Sigmoid colon (tissue), 7 donors: Measurements from ENCODE around the gene ASPRV1. TPM values are rescaled to one million over a fixed set of nuclear protein-coding genes. Genes with fewer than 3 reads are reported as not detected.

Source experiments
- DNase-seq: peaks from one replicate; pipeline ENCODE4 v3.0.0-alpha.2; 2019
- H3K27ac ChIP-seq, 4 donors: fragments of 200-600 bp; sonication (generic); one replicate each; pipeline ENCODE4 v1.5.1; 2016 to 2019; ENCODE audit warnings: mild to moderate bottlenecking in 1 of 4
- H3K27me3 ChIP-seq, 3 donors: fragments of 200-600 bp; sonication (generic); one replicate each; pipeline ENCODE4 v1.5.1; 2019; ENCODE audit warnings: mild to moderate bottlenecking in 1 of 3
- H3K36me3 ChIP-seq, 4 donors: fragments of 200-600 bp; sonication (generic); one replicate each; pipeline ENCODE4 v1.5.1; 2016 to 2019
- H3K4me1 ChIP-seq, 4 donors: fragments of 200-600 bp; sonication (generic); one replicate each; pipeline ENCODE4 v1.5.1; 2017 to 2019
- H3K4me3 ChIP-seq, 4 donors: fragments of 200-600 bp; sonication (generic); one replicate each; pipeline ENCODE4 v1.5.1; 2017 to 2019; ENCODE audit warnings: mild to moderate bottlenecking in 2 of 4, moderate library complexity in 1 of 4
- H3K9me3 ChIP-seq, 4 donors: fragments of 200-600 bp in 3 of 4; sonication (generic) in 3 of 4; one replicate each; pipeline versions ENCODE4 v1.5.1 to v1.6.1; 2013 to 2019
- EP300 ChIP-seq, 4 donors: sonication (generic); formaldehyde crosslinking; IDR thresholded peaks; one replicate each; pipeline ENCODE4 v1.6.1; 2017; ENCODE audit warnings: antibody characterized with exemption in 4 of 4
- POLR2A ChIP-seq, 2 donors: fragments of 450-650 bp; IDR thresholded peaks; one replicate each; pipeline ENCODE4 v1.6.1; 2016; ENCODE audit warnings: antibody characterized with exemption in 2 of 2, mild to moderate bottlenecking in 2 of 2, moderate library complexity in 2 of 2
- POLR2AphosphoS5 ChIP-seq, 4 donors: sonication (generic); formaldehyde crosslinking; IDR thresholded peaks; one replicate each; pipeline ENCODE4 v1.6.1; 2017; ENCODE audit warnings: antibody characterized with exemption in 4 of 4
- WGBS, 2 donors: extraction: QIAGEN DNeasy Blood & Tissue Kit; methylation state at CpG; one replicate each; pipeline ENCODE4 v1.1.7; 2013; 5-methylcytosine and 5-hydroxymethylcytosine counted together
- intact Hi-C: fragments of 100-400 bp; cut with DNase I; formaldehyde crosslinking; loops from one replicate; pipeline ENCODE4 v1.15.1; 2023
- polyA plus RNA-seq, 3 donors: library from polyadenylated mRNA; stranded (reverse); fragments of 200-250 nt; gene quantifications; one replicate each; pipeline ENCODE4 v1.2.3, GENCODE V29; 2013
- total RNA-seq, 4 donors: library from RNA; depleted of rRNA; stranded (reverse); fragments of >200 nt; gene quantifications; one replicate each; pipeline ENCODE4 v1.1.0, GENCODE V29; 2016
- TF ChIP-seq, protein P1 (sequence below), 4 experiments: fragments of 450-650 bp in 3 of 4; fragments of 200-600 bp in 1 of 4; IDR thresholded peaks; one replicate each; pipeline ENCODE4 v1.5.1; 2016 to 2019; ENCODE audit warnings: antibody characterized with exemption in 4 of 4, mild to moderate bottlenecking in 3 of 4, moderate library complexity in 2 of 4
- donor health status: healthy with polysubstance abuse.
- donor health status: Bipolar disorder and iron deficiency.
- donor health status: healthy.

ASPRV1 gene
- total and polyA plus RNA-seq, 7 donors, result 1.1 to 1.4 (median 1.2) TPM

- Histone ChIP-seq H3K27me3 (peaks cover 0 to 17% (median 5%) of the 10 kb centered on the region in 3 donors), H3K4me1 (peaks cover 0 to 5% (median 2%) of the 10 kb centered on the region in 4 donors), H3K36me3 (no peaks in the 10 kb centered on the region), H3K27ac (no peak overlapping the region), H3K4me3 (peak overlapping the region in 1 of 4 donors; percentile 17), H3K9me3 (no peaks in the 10 kb centered on the region)
- TF ChIP-seq EP300 (IDR thresholded peaks at IDR 0.05) (no peak), POLR2A (IDR thresholded peaks at IDR 0.05) (no peak), POLR2AphosphoS5 (IDR thresholded peaks at IDR 0.05) (no peak)
- TF ChIP-seq, protein P1, sequence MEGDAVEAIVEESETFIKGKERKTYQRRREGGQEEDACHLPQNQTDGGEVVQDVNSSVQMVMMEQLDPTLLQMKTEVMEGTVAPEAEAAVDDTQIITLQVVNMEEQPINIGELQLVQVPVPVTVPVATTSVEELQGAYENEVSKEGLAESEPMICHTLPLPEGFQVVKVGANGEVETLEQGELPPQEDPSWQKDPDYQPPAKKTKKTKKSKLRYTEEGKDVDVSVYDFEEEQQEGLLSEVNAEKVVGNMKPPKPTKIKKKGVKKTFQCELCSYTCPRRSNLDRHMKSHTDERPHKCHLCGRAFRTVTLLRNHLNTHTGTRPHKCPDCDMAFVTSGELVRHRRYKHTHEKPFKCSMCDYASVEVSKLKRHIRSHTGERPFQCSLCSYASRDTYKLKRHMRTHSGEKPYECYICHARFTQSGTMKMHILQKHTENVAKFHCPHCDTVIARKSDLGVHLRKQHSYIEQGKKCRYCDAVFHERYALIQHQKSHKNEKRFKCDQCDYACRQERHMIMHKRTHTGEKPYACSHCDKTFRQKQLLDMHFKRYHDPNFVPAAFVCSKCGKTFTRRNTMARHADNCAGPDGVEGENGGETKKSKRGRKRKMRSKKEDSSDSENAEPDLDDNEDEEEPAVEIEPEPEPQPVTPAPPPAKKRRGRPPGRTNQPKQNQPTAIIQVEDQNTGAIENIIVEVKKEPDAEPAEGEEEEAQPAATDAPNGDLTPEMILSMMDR (IDR thresholded peaks at IDR 0.05), result no peak
- DNase-seq, result no peak
- intact Hi-C loops, result no loop called here
- 59 to 73% methylated on average over 21 of the region's 21 CpGs for WGBS, 2 donors
Measured at GRCh38 chr2:69948963-69949645, 12.3 kb downstream of the ASPRV1 start.

GRCh38 chr2:69948032-69948962 lies 13.1 kb downstream of the ASPRV1 start:
- intact Hi-C loops, result no loop called here
- peaks cover 0 to 5% (median 2%) of the 10 kb centered on the region in 4 donors for H3K4me1 ChIP-seq
- H3K27me3 ChIP-seq, result peaks cover 0 to 17% (median 5%) of the 10 kb centered on the region in 3 donors
- H3K27ac ChIP-seq, result no peak overlapping the region
- DNase-seq, result no peak
- no peaks in the 10 kb centered on the region for H3K9me3 ChIP-seq
- TF ChIP-seq EP300 (IDR thresholded peaks at IDR 0.05) (no peak), POLR2A (IDR thresholded peaks at IDR 0.05) (no peak), POLR2AphosphoS5 (IDR thresholded peaks at IDR 0.05) (no peak)
- TF ChIP-seq, protein P1 (IDR thresholded peaks at IDR 0.05), result no peak
- peaks cover 0 to 5% (median 0%) of the 10 kb centered on the region in 4 donors for H3K36me3 ChIP-seq
- peak overlapping the region in 1 of 4 donors; percentile 17 for H3K4me3 ChIP-seq
- 59 to 62% methylated on average over 35 of the region's 35 CpGs for WGBS, 2 donors

DNA sequence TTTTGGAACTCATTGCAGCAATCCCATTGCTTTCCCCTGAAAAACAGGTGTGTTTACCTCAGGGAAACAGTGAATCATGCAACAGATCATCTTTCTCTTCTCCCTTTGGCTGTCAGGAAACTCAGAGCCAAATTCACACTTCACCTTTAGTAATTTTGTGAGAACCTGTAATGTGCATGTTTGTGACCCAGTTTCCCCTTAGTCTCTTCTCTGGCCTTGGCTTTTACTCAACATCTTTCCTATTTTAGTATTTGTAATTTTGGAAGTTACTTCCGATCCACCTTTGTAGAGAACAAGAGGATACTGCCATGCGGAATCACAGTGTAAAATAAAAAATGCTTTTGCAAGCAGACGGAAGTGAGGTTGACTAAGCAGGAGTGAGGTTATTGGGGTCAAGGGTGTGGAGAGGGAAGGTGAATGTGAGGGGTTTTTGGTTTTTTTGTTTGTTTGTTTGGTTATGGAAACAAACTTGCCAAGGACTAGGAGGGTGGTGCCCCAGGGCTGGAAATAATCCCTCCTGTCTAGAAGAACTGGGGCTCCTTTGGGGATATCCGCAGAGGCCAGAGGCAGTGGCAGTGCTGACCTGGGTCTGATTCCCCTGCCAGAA lies 14.0 kb downstream of the ASPRV1 start:
- WGBS, 2 donors, result 94% methylated on average over 4 of the region's 4 CpGs
- no peaks in the 10 kb centered on the region for H3K9me3 ChIP-seq
- H3K36me3 ChIP-seq, result peaks cover 0 to 13% (median 0%) of the 10 kb centered on the region in 4 donors
- H3K4me3 ChIP-seq, result no peak overlapping the region
- H3K27ac ChIP-seq, result no peak overlapping the region
- TF ChIP-seq, protein P1 (IDR thresholded peaks at IDR 0.05), result no peak
- TF ChIP-seq EP300 (IDR thresholded peaks at IDR 0.05) (no peak), POLR2A (IDR thresholded peaks at IDR 0.05) (no peak), POLR2AphosphoS5 (IDR thresholded peaks at IDR 0.05) (no peak)
- peaks cover 0 to 5% (median 2%) of the 10 kb centered on the region in 4 donors for H3K4me1 ChIP-seq
- DNase-seq, result no peak
- intact Hi-C loops, result no loop called here
- peaks cover 0 to 17% (median 5%) of the 10 kb centered on the region in 3 donors for H3K27me3 ChIP-seq

GRCh38 chr2:69946351-69947324 lies 14.8 kb downstream of the ASPRV1 start:
- H3K27ac ChIP-seq, result no peak overlapping the region
- no peak overlapping the region for H3K4me3 ChIP-seq
- TF ChIP-seq POLR2AphosphoS5 (IDR thresholded peaks at IDR 0.05) (no peak), POLR2A (IDR thresholded peaks at IDR 0.05) (no peak), EP300 (IDR thresholded peaks at IDR 0.05) (no peak)
- TF ChIP-seq, protein P1 (IDR thresholded peaks at IDR 0.05), result no peak
- DNase-seq, result no peak
- H3K4me1 ChIP-seq, result peaks cover 0 to 5% (median 2%) of the 10 kb centered on the region in 4 donors
- peaks cover 0 to 17% (median 5%) of the 10 kb centered on the region in 3 donors for H3K27me3 ChIP-seq
- intact Hi-C loops, result no loop called here
- WGBS, 2 donors, result 55 to 69% methylated on average over 13 of the region's 13 CpGs
- no peaks in the 10 kb centered on the region for H3K9me3 ChIP-seq
- peaks cover 0 to 15% (median 0%) of the 10 kb centered on the region in 4 donors for H3K36me3 ChIP-seq
